Chondrocyte (in vitro differentiated cells): ENCODE data around the gene AUTS2. TPM values are rescaled to one million over a fixed set of nuclear protein-coding genes. Genes with fewer than 3 reads are reported as not detected.

Source experiments
- DNase-seq: peaks from one replicate; pipeline ENCODE4 v3.0.0; 2021; ENCODE audit warnings: mixed read lengths, low spot score
- H3K27ac Mint-ChIP-seq: one replicate; pipeline ENCODE4 v1.8.0; 2021; ENCODE audit warnings: mild to moderate bottlenecking, moderate library complexity, mixed read lengths; ENCODE audit not compliant: unreplicated experiment
- H3K27me3 Mint-ChIP-seq: 2 replicates; pipeline ENCODE4 v1.8.0; 2021; ENCODE audit warnings: low read depth, mixed read lengths
- H3K36me3 Mint-ChIP-seq: 2 replicates; pipeline ENCODE4 v1.8.0; 2021; ENCODE audit warnings: low read depth, mixed read lengths
- H3K4me1 Mint-ChIP-seq: 2 replicates; pipeline ENCODE4 v1.8.0; 2021; ENCODE audit warnings: low read depth, mild to moderate bottlenecking, mixed read lengths
- H3K4me3 Mint-ChIP-seq: one replicate; pipeline ENCODE4 v1.8.0; 2021; ENCODE audit warnings: mild to moderate bottlenecking, moderate library complexity, mixed read lengths; ENCODE audit not compliant: unreplicated experiment
- H3K9me3 Mint-ChIP-seq: 2 replicates; pipeline ENCODE4 v1.8.0; 2021; ENCODE audit warnings: low read depth, mixed read lengths
- total RNA-seq: library from RNA; stranded (reverse); gene quantifications from 3 replicates; pipeline ENCODE4 v1.2.1, GENCODE V29; 2021
- TF ChIP-seq, protein P1 (sequence below): fragments of 200-600 bp; sonication (generic); IDR thresholded peaks from 2 replicates; pipeline ENCODE4 v1.5.0; 2021; ENCODE audit warnings: antibody characterized with exemption, mild to moderate bottlenecking, moderate library complexity

AUTS2 gene
- total RNA-seq, 1 donor from 2014 or later = 31.5 TPM

DNA sequence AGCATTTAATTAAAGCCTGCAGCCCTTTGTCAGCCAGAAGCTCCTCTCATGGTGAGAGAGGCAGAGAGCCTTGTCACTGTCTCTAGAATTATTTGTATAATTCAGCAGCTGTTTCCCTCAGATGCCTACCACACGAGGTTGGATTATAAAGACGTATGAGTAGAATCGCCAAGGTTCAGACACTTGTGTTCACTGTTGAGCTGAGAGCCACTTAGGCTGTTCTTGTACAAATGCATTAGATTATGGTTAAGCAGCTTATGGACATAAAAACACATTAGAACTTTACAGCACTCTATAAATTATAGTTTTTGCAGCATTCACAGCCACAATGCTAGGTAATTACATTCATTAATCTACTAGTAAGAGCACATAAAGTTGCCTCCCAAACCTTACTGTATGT is 282.6 kb downstream of the AUTS2 start:
- Mint-ChIP-seq H3K27me3 (no peaks in the 10 kb centered on the region), H3K4me1 (no peaks in the 10 kb centered on the region), H3K36me3 (no peaks in the 10 kb centered on the region), H3K4me3 (no peak overlapping the region), H3K9me3 (no peaks in the 10 kb centered on the region), H3K27ac (no peak overlapping the region)
- TF ChIP-seq, protein P1, sequence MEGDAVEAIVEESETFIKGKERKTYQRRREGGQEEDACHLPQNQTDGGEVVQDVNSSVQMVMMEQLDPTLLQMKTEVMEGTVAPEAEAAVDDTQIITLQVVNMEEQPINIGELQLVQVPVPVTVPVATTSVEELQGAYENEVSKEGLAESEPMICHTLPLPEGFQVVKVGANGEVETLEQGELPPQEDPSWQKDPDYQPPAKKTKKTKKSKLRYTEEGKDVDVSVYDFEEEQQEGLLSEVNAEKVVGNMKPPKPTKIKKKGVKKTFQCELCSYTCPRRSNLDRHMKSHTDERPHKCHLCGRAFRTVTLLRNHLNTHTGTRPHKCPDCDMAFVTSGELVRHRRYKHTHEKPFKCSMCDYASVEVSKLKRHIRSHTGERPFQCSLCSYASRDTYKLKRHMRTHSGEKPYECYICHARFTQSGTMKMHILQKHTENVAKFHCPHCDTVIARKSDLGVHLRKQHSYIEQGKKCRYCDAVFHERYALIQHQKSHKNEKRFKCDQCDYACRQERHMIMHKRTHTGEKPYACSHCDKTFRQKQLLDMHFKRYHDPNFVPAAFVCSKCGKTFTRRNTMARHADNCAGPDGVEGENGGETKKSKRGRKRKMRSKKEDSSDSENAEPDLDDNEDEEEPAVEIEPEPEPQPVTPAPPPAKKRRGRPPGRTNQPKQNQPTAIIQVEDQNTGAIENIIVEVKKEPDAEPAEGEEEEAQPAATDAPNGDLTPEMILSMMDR = no peak
- no peak for DNase-seq

DNA sequence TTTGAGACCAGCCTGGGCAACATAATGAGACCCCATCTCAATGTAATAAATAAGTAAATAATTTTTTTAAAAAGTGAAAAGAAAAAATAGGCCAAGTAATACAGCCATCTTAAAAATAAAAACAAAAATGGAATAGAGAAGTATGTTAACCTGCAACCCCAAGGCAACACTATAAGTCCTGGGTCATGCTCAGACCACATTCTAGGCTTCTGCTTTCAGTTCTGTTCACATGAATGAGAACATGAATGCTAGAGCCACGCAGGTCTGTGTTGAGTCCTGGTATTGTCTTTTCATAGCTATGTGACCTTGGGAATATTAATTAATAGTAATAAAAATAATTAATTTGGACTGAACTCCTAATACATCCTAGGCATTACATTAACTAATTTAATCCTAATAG is 284.0 kb downstream of the AUTS2 start:
- H3K36me3 Mint-ChIP-seq = no peaks in the 10 kb centered on the region
- no peaks in the 10 kb centered on the region for H3K4me1 Mint-ChIP-seq
- no peak overlapping the region for H3K27ac Mint-ChIP-seq
- no peaks in the 10 kb centered on the region for H3K9me3 Mint-ChIP-seq
- DNase-seq = no peak
- H3K27me3 Mint-ChIP-seq = no peaks in the 10 kb centered on the region
- H3K4me3 Mint-ChIP-seq = no peak overlapping the region
- TF ChIP-seq, protein P1 = no peak

DNA sequence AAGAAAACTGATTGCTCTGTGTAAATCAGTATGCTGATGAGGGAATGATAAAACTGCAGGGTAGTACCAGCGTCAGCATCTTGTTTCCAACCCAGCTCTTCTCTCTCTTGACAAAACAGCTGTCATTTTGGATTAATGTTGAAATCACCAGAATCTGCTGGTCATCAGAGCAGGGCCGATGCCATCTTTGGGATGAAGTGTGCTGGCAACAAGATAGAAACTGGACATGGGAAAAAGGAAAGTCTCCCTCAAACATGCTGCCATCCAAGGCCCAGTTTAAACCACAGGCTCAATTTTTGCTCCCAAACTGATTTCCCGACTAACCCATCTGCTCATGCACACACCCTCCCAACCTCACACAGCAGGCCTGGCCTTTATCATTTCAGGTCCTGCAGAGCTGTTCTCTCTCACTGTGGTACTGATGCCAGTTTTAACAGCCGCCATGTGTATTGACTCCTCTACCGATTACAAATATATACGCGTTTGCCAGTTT is 285.2 kb downstream of the AUTS2 start:
- H3K27ac Mint-ChIP-seq = no peak overlapping the region
- H3K36me3 Mint-ChIP-seq = no peaks in the 10 kb centered on the region
- H3K4me3 Mint-ChIP-seq = no peak overlapping the region
- no peak for DNase-seq
- no peaks in the 10 kb centered on the region for H3K9me3 Mint-ChIP-seq
- no peaks in the 10 kb centered on the region for H3K27me3 Mint-ChIP-seq
- TF ChIP-seq, protein P1 = no peak
- H3K4me1 Mint-ChIP-seq = no peaks in the 10 kb centered on the region

DNA sequence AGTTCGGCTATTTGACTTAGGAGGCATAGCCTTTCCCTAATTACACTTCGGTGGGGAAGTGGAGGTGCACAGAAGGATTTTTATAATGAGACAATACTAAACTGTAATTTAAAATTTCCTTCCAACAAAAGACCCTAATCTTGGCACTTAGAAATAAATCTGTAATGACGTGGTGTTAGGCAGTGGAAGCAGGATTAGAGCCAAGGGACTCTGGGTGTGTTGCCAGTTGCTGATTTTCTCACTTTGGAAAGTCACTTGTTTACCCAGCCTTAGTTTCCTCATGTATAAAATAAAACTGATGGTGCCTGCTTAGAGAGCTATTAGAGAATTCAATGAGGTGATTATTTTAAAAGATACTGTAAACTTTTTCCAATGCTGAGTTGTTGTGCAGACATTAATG is 287.2 kb downstream of the AUTS2 start:
- Mint-ChIP-seq H3K4me1 (no peaks in the 10 kb centered on the region), H3K9me3 (no peaks in the 10 kb centered on the region)

DNA sequence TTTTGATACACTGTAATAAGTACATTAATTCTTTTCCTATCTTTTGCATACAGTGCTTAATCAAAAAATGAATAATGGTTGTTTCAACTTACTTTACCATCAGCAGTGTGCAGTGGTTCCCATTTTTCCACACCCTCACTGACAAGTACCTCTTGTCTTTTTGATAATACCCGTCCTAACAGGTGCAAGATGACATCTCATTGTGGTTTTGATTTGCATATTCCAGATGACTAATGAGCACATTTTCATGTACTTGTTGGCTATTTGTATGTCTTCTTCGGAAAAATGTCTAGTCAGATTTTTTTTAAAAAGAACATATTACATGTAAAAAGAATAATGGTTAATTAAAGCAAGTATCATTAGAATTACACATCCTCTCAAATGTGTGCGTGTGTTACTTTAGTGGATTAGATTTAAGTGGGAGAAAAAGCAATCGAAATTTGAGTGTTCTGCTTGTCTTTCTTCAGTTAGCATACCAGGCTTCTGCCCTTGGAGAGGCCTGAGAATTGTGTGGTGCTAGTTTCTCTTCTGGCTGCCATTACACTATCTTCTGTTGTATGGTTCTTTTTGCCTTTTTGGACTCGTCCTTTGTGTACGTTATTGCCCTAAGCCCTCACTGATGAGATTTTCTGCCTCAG is 291.2 kb downstream of the AUTS2 start:
- no peaks in the 10 kb centered on the region for H3K27me3 Mint-ChIP-seq
- H3K36me3 Mint-ChIP-seq = no peaks in the 10 kb centered on the region
- no peak overlapping the region for H3K27ac Mint-ChIP-seq
- no peak for DNase-seq
- no peak overlapping the region for H3K4me3 Mint-ChIP-seq
- TF ChIP-seq, protein P1 = no peak
- no peaks in the 10 kb centered on the region for H3K4me1 Mint-ChIP-seq
- no peaks in the 10 kb centered on the region for H3K9me3 Mint-ChIP-seq

More for the DNA sequence above, 287.2 kb downstream of the AUTS2 start:
- DNase-seq = no peak
- TF ChIP-seq, protein P1 = no peak
- Mint-ChIP-seq H3K27me3 (no peaks in the 10 kb centered on the region), H3K36me3 (no peaks in the 10 kb centered on the region), H3K4me3 (no peak overlapping the region), H3K27ac (no peak overlapping the region)
